Activated CD8-positive, alpha-beta memory T cell treated with anti-CD3 and anti-CD28 coated beads for 1 hour (primary cell): ENCODE results near the gene TROAP.
A peak's percentile ranks its signal among the peaks of the same experiment; 100 is the strongest.

Experiments used
- DNase-seq, 2 donors: peaks; one replicate each; pipeline ENCODE4 v3.0.0-alpha.2; 2020; ENCODE audit warnings: low read depth in 1 of 2; ENCODE audit errors: extremely low read depth in 1 of 2

TROAP gene

DNA sequence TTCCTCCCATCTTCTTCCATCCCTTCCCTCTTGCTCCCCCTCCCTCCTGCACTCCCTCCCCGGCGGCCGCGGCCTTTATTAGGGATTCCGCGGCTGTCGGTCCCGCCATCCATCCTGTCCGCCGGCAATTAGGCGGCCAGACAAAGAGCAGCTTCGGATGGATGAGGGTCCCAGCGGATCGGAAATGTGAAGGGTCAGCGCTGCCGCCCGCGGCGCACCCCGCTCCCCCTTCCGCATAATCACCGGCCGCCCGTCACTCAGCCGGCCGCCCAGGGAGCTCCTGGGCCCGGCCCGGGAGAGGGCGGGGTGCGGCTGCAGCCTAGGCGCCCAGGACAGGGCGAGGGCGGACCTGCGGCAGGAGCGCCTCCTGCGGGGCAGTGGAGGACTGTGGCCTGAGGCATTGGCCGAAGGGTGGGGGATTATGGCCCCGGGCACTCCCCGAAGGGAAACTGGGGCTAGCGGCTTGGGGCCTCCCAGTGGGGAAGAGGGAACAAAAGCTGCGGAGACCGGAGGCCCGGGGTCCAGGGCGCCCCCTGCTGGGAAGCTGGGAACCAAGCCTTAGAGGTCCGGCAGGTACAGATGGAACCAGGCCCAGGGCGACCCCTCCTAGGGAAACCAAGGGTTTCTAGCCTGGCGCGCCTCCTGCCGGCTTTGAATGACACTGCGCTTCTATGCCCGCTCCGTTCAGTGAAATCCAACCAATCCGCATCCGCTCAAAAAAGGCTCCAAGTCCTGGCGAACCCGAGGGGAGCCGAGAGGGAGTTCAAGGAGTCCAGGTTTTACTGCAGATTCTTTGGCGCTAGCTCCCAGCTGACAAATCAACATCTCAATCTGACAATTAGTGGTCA lies 19.2 kb downstream of the TROAP start:
- peak; percentile 40 to 52 for DNase-seq

DNA sequence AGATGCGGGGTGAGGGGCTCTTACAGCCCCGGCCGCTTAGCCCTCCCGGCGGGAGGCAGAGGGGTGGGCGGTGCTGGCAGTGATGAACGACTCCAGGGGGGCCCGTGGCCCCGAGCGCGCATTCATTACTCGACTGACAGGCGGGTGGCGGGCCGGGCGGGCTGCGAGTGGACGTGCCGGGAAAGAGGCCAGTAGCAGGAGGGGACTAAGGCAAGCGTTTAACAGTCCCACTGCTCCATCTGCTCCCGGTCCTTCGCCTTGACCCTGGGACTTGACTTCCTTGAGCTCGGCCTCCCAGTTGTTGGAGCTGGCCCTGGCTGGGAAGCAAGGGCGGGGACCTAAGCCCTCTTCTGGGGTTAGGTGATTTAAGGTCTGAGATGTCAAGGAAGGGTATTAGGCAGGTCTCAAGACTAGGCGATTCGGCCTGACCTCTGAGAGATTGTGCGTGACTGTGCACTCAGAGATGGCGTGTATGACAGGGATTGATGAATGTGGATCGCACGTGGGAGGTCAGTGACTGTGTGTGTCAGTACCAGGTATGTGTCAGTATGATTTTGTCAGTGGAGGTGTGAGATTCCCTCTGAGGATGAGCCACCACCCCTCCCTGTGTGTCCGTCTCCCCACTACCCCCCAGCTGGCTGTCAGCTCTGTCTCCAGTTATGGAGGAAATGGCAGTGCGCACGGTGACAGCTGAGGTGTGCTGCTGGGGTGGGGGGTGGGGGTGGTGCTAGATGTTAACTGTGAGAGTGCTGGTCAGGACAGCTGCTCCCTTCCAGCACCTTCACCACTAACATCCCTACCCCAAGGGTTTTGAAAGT lies 20.1 kb downstream of the TROAP start:
- no peak for DNase-seq

DNA sequence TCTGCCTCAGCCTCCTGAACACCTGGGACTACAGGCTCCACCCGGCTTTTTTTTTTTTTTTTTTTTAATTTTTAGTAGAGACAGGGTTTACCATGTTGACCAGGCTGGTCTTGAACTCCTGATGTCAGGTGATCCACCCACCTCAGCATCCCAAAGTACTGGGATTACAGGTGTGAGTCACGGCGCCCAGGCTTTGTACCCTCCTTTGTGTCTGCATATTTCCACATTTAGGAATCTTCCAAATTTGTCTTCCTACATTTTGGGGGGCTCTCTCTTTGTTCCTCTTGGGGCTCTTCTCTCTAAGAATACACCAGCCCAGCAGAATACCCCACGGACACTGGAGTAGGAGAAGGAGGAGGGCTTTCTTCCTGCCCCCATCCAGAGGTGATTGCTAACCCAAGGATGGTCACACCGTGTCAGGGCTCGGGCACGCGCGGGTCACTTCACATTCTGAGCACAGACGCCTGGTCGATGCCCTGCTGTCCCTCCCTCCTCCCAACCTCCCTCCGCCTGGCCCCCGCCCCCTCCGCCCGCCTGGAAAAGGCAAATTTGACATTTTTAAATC lies 21.5 kb downstream of the TROAP start:
- no peak for DNase-seq

DNA sequence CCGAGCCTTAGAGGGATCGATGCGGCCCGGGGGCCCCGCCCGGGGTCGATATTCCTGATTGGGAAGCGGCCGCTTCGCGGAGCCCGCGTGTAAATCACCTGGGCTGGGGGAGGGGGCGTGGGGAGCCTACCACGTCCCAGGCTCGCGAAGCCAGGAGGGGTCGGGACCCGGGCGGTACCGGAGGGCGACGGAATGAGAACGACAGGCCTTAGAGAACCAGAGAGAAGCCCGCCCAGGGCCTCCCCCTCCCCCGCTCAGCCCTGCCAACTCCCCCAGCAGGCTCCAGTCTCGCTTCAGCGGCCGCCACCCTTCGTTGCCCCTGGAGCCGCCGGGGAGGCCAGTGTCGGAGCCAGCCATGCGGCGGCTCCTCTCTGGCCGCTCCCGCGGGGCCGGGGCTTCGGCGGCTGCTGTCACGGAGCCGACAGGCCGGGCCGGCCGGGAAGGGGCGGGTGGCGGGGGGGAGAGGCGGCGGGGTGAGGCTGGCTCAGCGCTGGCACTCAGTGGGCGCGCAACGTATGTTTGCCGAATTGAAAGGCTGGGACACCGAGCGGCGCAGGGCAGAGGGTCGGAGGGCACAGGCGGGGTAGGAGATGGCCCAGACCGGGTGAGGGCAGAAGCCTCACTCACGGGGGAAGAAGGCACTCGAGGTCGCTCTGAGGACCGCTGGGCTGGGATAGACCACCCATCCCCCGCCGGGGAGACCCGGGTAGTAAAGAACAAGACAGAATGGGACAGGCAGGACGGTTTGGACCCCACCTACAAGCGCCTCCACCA lies 22.2 kb downstream of the TROAP start:
- DNase-seq: no peak

DNA sequence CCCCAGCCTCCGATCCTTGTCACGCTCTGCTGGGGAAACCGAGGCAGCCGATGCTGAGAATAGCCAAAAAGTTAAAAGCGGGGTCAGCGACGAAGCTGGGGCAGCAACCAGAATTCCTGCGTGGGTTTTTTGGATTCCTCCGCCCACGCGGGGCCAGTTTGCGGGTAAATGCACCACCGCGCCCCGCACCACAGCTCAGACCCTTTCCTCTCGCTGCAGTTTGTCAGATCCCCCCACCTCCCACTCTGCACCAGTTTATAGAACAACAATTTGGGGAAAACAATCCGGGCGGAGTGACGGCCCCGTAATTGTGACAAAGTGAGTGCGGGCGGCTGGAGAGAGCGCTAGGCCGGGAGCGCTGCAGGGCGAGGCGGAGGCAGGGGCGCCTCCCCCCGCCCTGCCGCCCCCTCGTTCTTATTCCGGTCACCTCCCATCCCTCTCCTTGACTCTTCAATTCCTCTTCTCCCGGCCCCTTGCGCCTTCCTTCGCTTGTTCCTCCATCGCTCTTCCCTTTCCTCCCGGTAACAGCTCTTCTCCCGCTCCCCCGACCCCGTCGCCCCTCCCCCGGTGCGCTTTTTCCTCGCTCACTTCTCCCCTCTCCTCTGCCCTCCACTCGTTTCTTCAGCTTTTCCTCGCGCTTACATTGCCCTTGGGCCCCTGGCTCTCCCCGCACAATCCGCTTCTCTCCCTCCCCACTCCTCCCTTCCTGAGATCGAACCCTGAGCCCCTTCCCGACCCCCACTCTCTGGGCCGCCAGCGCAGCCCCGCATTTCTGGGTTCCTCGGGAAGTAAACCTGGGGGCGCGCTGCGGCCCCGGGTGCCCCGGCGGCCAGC lies 23.0 kb downstream of the TROAP start:
- no peak for DNase-seq

DNA sequence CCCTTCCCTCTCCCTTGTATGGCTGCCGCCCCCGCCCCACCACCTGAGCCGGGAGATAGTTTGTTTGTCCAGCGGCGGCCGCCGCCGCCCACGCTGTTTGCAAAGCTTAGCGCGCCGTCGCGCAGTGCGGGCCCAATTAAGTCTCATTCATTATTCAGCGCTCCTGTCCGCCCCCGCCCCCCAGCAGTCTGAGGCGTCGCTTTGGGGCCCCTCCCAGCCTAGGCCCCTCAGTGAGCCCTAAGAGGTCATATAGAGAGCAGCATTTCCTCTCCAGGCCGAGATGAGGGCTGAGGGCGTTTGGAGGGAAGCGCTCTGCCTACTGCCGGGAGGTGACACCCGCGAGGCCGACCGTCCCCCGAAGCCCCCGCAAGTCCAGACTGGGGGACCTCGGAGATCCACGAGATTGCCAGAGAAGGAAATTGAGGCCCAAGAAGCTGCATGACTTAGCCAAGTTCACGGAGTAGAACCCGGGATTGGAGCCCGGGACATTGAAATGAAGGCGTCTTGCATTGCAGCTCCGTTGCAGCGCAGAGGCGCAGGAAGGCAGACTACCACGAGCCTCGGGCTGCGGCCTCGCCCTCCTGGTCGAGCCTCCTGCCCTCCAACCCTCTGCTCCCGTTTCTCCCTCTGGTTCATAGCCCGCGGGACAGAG lies 23.7 kb downstream of the TROAP start, which contains the start of gene DNAJC22:
DNAJC22 (plus strand) TSS at position 230 of the 652 bp plus-strand sequence. CDS start 1,985 bp downstream, outside the sequence.
- no peak for DNase-seq

DNA sequence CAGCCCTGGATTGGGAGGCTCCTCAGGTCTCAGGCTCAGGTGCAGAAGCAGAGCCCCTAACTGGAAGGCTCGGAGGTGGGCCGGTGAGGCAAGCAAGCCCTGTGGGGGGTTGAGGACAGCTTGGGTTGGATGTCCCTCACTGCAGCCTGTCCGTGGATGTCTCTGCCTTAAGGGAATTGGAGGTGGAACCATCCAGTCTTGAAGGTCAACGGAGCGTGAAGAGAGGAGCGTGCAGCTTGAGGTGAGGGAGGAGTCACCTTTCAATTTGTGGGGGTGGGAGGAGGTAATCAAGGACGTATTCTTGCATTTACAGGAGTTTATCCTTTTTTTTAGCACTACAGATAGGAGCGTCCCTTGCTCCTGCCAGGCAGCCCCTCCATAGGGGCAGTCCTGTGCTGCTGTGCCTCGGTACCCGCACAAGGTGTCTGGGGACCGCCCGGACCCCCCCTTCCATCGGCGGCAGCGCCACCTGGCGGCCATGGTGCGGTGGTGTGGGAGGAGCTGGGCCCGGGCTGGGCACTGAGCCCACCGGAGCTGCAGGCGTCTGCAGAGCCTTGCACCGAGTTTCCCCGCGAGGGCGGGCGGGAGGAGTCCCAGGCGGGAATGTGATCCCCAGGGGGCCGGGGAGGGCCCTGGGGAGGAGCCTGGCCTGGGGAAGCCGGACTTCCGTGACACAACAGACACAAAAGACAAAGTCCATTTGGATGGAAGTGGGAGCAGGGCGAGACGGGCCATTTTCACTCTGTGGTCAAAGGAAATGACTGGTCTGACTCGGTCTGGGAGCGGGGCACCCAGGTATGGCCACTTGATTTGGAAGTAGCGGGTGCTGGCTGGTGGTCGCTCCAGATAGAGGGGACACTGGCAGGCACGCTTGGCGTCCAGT lies 24.5 kb downstream of the TROAP start:
- peak; percentile 36 to 78 for DNase-seq

DNA sequence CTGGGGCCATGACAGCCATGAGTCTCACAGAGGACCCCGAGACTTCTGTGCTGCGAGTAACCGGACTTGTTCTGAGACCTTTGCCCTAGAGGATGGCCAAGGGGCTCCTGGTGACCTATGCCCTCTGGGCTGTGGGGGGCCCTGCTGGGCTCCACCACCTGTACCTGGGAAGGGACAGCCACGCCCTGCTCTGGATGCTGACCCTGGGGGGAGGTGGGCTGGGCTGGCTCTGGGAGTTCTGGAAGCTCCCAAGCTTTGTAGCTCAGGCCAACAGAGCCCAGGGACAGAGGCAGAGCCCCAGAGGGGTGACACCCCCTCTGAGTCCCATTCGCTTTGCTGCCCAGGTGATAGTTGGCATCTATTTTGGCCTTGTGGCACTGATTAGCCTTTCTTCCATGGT lies 25.7 kb downstream of the TROAP start:
- DNase-seq: no peak

DNA sequence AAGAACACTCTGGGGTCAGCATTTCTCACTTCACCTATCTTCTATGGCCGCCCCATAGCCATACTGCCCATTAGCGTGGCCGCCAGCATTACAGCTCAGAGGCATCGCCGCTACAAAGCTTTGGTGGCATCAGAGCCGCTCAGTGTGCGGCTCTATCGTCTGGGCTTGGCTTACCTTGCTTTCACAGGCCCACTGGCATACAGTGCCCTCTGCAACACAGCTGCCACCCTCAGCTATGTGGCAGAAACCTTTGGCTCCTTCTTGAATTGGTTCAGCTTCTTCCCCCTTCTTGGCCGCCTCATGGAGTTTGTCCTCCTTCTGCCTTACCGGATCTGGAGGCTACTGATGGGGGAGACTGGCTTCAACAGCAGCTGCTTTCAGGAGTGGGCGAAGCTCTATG lies 26.2 kb downstream of the TROAP start:
- no peak for DNase-seq

DNA sequence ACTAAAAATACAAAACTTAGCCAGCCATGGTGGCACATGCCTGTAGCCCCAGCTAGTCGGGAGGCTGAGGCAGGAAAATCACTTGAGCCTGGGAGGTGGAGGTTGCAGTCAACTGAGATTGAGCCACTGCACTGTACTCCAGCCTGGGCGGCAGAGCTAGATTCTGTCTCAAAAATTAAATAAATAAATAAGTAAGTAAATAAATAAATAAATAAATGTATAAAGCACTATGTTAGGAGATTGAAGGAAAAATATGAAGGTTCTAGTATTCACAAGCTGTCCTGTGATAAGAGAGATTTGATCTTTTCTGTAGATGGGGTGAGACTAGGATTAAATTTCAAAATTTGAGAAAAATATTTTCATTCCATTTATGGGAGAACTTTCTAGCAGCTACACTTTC lies 29.3 kb downstream of the TROAP start:
- no peak for DNase-seq

DNA sequence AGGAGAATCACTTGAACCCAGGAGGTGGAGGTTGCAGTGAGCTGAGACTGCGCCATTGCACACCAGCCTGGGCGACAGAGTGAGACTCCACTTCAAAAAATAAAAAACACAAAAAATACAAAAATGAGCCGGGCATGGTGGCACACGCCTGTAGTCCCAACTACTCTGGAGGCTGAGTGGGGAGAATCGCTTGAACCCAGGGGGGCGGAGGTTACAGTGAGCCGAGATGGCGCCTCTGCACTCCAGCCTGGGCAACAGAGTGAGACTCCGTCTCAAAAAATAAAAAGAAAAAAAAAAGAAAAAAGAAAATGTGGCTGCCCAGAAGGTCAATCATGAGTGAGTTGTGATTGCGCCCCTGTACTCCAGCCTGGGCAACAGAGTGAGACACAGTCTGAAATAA lies 32.9 kb downstream of the TROAP start:
- DNase-seq: no peak

DNA sequence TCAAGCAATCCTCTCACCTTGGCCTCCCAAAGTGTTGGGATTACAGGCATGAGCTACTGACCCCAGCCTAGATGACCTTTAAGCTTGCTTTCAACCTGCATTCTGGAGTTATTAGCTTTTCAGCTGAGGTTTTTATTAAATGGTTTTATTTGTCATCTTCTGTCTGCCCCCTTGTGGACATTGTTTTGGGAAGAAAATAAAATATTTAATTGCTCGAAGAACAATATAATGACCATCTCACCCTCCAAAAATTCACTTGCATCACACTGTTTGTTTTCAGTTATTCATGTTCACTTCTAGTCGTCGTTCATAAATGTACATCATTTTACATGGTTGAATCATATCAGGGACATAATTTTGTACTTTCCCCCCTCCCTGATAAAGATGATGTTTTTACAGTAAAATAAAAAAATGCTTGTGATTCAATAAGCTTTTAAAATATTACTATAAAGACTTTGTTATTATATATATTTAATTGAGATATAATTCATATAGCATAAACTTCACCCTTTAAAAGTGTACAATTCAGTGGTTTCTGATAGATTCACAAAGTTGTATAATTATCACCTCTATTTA lies 34.1 kb downstream of the TROAP start:
- DNase-seq: no peak

DNA sequence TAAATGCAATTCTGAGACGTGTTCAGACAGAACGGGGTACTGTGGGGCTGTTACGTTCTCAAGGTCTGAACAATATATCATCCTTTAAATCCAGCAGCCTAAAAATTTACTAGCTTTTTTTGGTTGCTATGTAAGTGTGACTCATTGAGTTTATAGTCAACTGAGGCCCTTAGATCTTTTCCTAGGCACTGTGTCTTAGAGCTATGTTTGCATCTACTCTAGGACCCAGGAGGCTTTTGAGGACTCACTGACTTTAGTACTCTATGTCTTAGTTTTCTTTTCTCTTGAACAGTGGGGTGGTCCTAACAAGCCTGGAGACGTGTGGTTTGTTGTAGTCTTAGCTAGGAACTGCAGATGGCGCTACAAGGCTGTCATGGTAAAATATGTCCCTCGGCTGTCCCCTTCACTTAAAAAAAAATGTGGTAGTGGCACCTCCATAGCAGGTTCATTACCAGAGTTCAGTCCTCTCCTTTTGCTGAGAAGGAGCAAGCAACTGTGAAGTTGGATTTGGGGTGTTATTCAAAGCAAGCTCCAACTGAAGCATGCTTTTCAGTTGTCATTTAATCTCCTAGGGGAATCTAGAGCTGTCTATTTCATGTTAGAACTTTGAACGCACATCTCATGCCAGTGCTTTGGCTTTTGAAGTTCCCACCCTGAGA lies 35.6 kb downstream of the TROAP start:
- no peak for DNase-seq

DNA sequence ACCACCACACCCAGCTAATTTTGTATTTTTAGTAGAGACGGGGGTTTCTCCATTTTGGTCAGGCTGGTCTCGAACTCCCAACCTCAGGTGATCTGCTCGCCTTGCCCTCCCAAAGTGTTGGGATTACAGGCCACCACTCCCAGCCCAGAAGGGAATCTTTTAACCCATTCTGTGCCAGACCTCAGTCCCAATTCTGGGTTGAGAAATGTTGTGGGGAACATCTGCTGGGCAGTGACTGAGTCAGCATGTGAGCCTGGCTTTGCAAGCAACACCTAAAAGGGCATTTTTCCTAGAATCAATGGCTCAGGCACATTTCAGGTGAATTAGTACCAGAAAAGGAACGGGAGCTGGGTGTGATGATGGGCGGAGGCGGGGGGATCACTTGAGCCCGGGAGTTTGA lies 36.6 kb downstream of the TROAP start:
- no peak for DNase-seq

DNA sequence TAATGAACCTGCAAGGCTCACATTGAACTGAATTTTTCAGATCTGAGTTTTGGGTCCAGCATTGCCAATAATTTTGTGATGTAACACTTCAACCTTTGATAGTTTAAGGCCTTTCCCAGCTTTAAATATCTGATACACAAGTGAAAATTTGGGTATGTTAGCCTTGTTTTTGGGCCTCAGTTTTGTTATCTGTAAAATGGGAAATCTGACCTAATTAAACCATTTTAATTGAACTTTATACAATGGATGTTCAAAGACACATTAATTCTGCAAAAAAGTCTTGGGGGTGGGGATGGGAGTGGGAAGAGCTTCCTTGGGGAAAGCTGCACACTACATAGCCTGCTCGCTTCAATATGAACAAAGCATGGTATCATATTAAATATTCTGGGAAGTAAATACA lies 39.0 kb downstream of the TROAP start:
- DNase-seq: no peak

DNA sequence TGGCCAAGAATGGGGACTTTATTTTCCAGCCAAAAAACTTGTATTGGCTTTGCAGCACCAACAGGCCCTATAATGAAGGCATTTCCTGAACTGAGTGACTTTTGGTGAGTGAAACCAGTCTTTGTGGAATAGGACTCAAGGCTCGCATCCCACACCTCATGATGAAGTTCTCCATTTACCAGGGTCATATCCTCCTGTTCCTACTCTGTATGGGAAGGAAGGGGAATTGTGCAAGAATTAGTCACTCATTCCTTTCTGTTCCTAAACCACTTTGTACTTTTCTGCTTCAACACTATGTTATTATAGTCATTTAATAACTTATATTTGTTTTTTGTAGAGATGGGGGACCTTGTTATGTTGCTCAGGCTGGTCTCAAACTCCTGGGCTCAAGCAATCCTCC lies 41.9 kb downstream of the TROAP start:
- no peak for DNase-seq

DNA sequence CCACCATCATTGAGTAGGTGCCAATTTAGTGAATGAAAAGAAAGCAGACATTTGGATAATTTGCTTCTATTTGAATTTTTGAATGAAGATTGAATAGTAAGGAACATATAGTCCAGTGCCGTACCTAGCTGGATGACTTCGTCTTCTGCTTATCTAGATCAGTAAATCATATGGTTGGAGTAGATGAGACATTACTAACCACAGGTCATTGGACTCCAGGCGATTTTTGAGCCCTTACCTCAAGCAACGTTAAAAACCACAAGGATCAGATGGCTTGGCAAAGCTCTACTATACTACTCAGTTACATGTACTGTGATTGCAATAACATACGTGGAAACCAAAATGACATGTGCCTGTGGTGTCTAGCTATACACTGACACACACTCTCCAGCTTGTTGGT lies 42.5 kb downstream of the TROAP start:
- DNase-seq: no peak
